ENCODE results near the gene PRR14L. TPM values are rescaled to one million over a fixed set of nuclear protein-coding genes. Genes with fewer than 3 reads are reported as not detected.

Gene PRR14L
- total RNA-seq, 1 experiment from 2014 or later, result 42.5 TPM

GRCh38 chr22:31789803-31790202 lies 39.9 kb upstream of the PRR14L start:
- Mint-ChIP-seq H3K4me3 (ENCODE audit: unreplicated experiment) (no peak overlapping the region), H3K4me1 (ENCODE audit: low read depth, unreplicated experiment) (no peaks in the 10 kb centered on the region), H3K27ac (ENCODE audit: unreplicated experiment) (no peak overlapping the region), H3K36me3 (ENCODE audit: insufficient read depth, unreplicated experiment) (peaks cover 5% of the 10 kb centered on the region), H3K27me3 (ENCODE audit: insufficient read depth, unreplicated experiment) (no peaks in the 10 kb centered on the region), H3K9me3 (ENCODE audit: unreplicated experiment) (no peaks in the 10 kb centered on the region)
- Histone ChIP-seq H3K36me3 (ENCODE audit: control insufficient read depth, insufficient read depth, low read length) (no peaks in the 10 kb centered on the region), H3K9me3 (no peaks in the 10 kb centered on the region), H3K4me3 (ENCODE audit: low read depth, low read length) (no peak overlapping the region), H3K4me1 (no peaks in the 10 kb centered on the region), H3K27me3 (replicated peaks; ENCODE audit: control insufficient read depth, insufficient read depth, low read length) (no peaks in the 10 kb centered on the region)
- ChIA-PET CTCF (no interaction called here), POLR2A (interaction anchor here (0.6 kb wide), 1 partner anchor 224 kb away, joined by 3 read pairs; no protein-coding TSS in a partner anchor)
- intact Hi-C loops (cut with micrococcal nuclease; ENCODE audit: unreplicated experiment), result no loop called here
- DNase-seq, result no peak
- BruUV-seq (replicated peaks), result no TSS peak
- TF ChIP-seq, protein P1, sequence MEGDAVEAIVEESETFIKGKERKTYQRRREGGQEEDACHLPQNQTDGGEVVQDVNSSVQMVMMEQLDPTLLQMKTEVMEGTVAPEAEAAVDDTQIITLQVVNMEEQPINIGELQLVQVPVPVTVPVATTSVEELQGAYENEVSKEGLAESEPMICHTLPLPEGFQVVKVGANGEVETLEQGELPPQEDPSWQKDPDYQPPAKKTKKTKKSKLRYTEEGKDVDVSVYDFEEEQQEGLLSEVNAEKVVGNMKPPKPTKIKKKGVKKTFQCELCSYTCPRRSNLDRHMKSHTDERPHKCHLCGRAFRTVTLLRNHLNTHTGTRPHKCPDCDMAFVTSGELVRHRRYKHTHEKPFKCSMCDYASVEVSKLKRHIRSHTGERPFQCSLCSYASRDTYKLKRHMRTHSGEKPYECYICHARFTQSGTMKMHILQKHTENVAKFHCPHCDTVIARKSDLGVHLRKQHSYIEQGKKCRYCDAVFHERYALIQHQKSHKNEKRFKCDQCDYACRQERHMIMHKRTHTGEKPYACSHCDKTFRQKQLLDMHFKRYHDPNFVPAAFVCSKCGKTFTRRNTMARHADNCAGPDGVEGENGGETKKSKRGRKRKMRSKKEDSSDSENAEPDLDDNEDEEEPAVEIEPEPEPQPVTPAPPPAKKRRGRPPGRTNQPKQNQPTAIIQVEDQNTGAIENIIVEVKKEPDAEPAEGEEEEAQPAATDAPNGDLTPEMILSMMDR (IDR thresholded peaks at IDR 0.05; ENCODE audit: insufficient read depth in 1 of 2, low read depth in 1 of 2, low read length in 1 of 2, severe bottlenecking in 1 of 2, unreplicated experiment in 1 of 2), result no peak

DNA sequence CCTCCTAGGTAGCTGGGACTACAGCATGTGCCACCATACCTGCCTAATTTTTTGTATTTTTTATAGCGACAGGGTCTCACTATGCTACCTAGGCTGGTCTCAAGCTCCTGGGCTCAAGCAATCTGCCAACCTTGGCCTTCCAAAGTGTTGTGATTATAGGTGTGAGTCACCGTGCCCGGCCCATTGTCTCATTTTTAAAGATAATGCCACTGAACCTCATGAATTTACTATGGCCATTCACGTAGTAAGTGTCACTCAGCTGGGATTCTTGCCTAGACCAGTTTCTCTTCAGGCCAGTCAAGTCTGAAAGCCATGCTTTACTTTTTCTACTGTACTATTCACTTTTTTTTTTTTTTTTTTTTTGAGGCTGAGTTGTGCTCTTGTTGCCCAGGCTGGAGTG lies 26.3 kb upstream of the PRR14L start:
- H3K4me1 Mint-ChIP-seq (ENCODE audit: low read depth, unreplicated experiment), result no peaks in the 10 kb centered on the region
- Histone ChIP-seq H3K9me3 (no peaks in the 10 kb centered on the region), H3K4me3 (ENCODE audit: low read depth, low read length) (no peak overlapping the region), H3K4me1 (no peaks in the 10 kb centered on the region), H3K27me3 (replicated peaks; ENCODE audit: control insufficient read depth, insufficient read depth, low read length) (no peaks in the 10 kb centered on the region), H3K36me3 (ENCODE audit: control insufficient read depth, insufficient read depth, low read length) (peaks cover 2% of the 10 kb centered on the region; the same call in 1 of the 2 replicates)
- no peak for DNase-seq
- TF ChIP-seq, protein P1 (IDR thresholded peaks at IDR 0.05; ENCODE audit: insufficient read depth in 1 of 2, low read depth in 1 of 2, low read length in 1 of 2, severe bottlenecking in 1 of 2, unreplicated experiment in 1 of 2), result no peak
- H3K36me3 Mint-ChIP-seq (ENCODE audit: insufficient read depth, unreplicated experiment), result peaks cover 14% of the 10 kb centered on the region
- no peaks in the 10 kb centered on the region for H3K27me3 Mint-ChIP-seq (ENCODE audit: insufficient read depth, unreplicated experiment)
- H3K27ac Mint-ChIP-seq (ENCODE audit: unreplicated experiment), result no peak overlapping the region
- intact Hi-C loops (cut with micrococcal nuclease; ENCODE audit: unreplicated experiment), result no loop called here
- BruUV-seq (replicated peaks), result no TSS peak
- no peaks in the 10 kb centered on the region for H3K9me3 Mint-ChIP-seq (ENCODE audit: unreplicated experiment)
- ChIA-PET POLR2A (no interaction called here), CTCF (no interaction called here)
- no peak overlapping the region for H3K4me3 Mint-ChIP-seq (ENCODE audit: unreplicated experiment)

- Histone ChIP-seq H3K4me1 (no peaks in the 10 kb centered on the region), H3K27me3 (replicated peaks; ENCODE audit: control insufficient read depth, insufficient read depth, low read length) (no peaks in the 10 kb centered on the region), H3K9me3 (no peaks in the 10 kb centered on the region), H3K36me3 (ENCODE audit: control insufficient read depth, insufficient read depth, low read length) (0 out of 2 replicates have a peak, but pooled peaks cover 1% of the 10 kb centered on the region), H3K4me3 (ENCODE audit: low read depth, low read length) (no peak overlapping the region)
- TF ChIP-seq, protein P1 (IDR thresholded peaks at IDR 0.05; ENCODE audit: insufficient read depth in 1 of 2, low read depth in 1 of 2, low read length in 1 of 2, severe bottlenecking in 1 of 2, unreplicated experiment in 1 of 2), result no peak
- ChIA-PET CTCF (no interaction called here), POLR2A (no interaction called here)
- DNase-seq, result no peak
- intact Hi-C loops (cut with micrococcal nuclease; ENCODE audit: unreplicated experiment), result no loop called here
- H3K4me3 Mint-ChIP-seq (ENCODE audit: unreplicated experiment), result no peak overlapping the region
- H3K9me3 Mint-ChIP-seq (ENCODE audit: unreplicated experiment), result no peaks in the 10 kb centered on the region
- BruUV-seq (replicated peaks), result no TSS peak
- H3K27me3 Mint-ChIP-seq (ENCODE audit: insufficient read depth, unreplicated experiment), result no peaks in the 10 kb centered on the region
- no peak overlapping the region for H3K27ac Mint-ChIP-seq (ENCODE audit: unreplicated experiment)
- H3K4me1 Mint-ChIP-seq (ENCODE audit: low read depth, unreplicated experiment), result no peaks in the 10 kb centered on the region
- peaks cover 26% of the 10 kb centered on the region for H3K36me3 Mint-ChIP-seq (ENCODE audit: insufficient read depth, unreplicated experiment)
These were observed 23.5 kb upstream of the PRR14L start for GRCh38 chr22:31773416-31773815.

Data from Caco-2 (cell line).